Measurements from ENCODE around the gene SPN. TPM values are rescaled to one million over a fixed set of nuclear protein-coding genes. Genes with fewer than 3 reads are reported as not detected.
"Not testable (repeated sequence)": the region's sequence is repeated elsewhere in the genome, so short reads cannot be mapped to it uniquely, and the experiment has no call there.

SPN gene
- total RNA-seq, 4 donors from 2014 or later = 2.2 to 6.3 (median 4.7) TPM

GRCh38 chr16:29653471-29653870 is 9.6 kb upstream of the SPN start:
- Histone ChIP-seq H3K27ac (no peak overlapping the region), H3K9me3 (no peaks in the 10 kb centered on the region), H3K27me3 (no peaks in the 10 kb centered on the region), H3K36me3 (no peaks in the 10 kb centered on the region), H3K4me3 (no peak overlapping the region), H3K4me1 (no peaks in the 10 kb centered on the region)
- no peak for DNase-seq (ENCODE audit: low spot score in 2 of 2)
- no peak for TF ChIP-seq POLR2A (IDR thresholded peaks at IDR 0.05)
- TF ChIP-seq EP300 (IDR thresholded peaks at IDR 0.05) = no peak
- TF ChIP-seq POLR2AphosphoS5 (IDR thresholded peaks at IDR 0.05) = no peak
- TF ChIP-seq, protein P1, sequence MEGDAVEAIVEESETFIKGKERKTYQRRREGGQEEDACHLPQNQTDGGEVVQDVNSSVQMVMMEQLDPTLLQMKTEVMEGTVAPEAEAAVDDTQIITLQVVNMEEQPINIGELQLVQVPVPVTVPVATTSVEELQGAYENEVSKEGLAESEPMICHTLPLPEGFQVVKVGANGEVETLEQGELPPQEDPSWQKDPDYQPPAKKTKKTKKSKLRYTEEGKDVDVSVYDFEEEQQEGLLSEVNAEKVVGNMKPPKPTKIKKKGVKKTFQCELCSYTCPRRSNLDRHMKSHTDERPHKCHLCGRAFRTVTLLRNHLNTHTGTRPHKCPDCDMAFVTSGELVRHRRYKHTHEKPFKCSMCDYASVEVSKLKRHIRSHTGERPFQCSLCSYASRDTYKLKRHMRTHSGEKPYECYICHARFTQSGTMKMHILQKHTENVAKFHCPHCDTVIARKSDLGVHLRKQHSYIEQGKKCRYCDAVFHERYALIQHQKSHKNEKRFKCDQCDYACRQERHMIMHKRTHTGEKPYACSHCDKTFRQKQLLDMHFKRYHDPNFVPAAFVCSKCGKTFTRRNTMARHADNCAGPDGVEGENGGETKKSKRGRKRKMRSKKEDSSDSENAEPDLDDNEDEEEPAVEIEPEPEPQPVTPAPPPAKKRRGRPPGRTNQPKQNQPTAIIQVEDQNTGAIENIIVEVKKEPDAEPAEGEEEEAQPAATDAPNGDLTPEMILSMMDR (IDR thresholded peaks at IDR 0.05) = no peak
- 74% methylated on average over 12 of the region's 12 CpGs for WGBS

- not testable (repeated sequence) for DNase-seq (ENCODE audit: low spot score in 2 of 2); H3K4me3 ChIP-seq; H3K9me3 ChIP-seq; H3K27ac ChIP-seq; H3K4me1 ChIP-seq; H3K36me3 ChIP-seq; H3K27me3 ChIP-seq
- WGBS = 90% methylated on average over 7 of the region's 7 CpGs
Measured at GRCh38 chr16:29653890-29654289, 9.2 kb upstream of the SPN start.

DNA sequence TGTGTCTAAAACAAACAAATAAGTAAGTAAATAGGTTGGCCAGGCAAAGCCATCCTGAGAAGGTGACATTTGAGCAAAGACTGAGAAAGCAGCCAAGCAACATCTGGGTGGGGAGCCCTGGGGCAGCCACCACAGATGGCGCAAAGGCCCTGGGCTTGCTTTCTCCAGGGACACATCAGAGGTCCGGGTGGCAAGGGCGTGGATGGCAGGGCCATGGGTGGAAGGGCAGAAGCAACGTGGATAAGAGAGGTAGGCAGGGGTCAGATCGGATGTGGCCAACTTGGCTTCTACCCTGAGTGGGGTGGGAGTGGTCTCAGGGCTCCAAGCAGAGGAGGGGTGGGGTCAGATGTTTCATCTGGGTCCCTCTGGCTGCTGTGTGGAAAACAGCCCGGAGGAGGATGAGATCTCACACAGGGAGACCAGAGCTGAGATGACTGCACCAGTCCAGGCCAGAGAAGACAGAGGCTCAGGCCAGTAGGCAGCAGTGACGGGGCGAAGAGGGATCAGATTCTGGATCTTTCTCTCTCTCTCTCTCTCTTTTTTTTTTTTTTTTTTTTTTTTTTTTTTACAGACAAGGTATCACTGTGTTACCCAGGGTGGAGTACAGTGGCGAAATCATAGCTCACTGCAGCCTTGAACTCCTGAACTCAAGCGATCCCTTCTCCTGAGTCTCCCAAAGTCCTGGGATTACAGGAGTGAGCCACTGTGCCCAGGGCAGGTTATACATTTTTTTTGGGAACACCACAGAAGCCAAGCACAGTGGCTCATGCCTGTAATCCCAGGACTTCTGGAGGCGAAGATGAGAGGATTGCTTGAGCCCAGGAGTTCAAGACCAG is 6.1 kb upstream of the SPN start:
- 71% methylated on average over 11 of the region's 11 CpGs for WGBS
- Histone ChIP-seq H3K4me3 (no peak overlapping the region), H3K27ac (no peak overlapping the region), H3K4me1 (no peaks in the 10 kb centered on the region), H3K36me3 (no peaks in the 10 kb centered on the region), H3K9me3 (no peaks in the 10 kb centered on the region), H3K27me3 (no peaks in the 10 kb centered on the region)
- DNase-seq (ENCODE audit: low spot score in 2 of 2) = no peak
- TF ChIP-seq EP300 (IDR thresholded peaks at IDR 0.05) (no peak), POLR2A (IDR thresholded peaks at IDR 0.05) (no peak), POLR2AphosphoS5 (IDR thresholded peaks at IDR 0.05) (no peak)
- TF ChIP-seq, protein P1 (IDR thresholded peaks at IDR 0.05) = no peak

GRCh38 chr16:29658705-29659104 is 4.3 kb upstream of the SPN start:
- 73% methylated on average over 6 of the region's 6 CpGs for WGBS
- Histone ChIP-seq H3K9me3 (no peaks in the 10 kb centered on the region), H3K36me3 (no peaks in the 10 kb centered on the region), H3K27ac (no peak overlapping the region), H3K4me3 (no peak overlapping the region), H3K27me3 (no peaks in the 10 kb centered on the region), H3K4me1 (no peaks in the 10 kb centered on the region)
- DNase-seq (ENCODE audit: low spot score in 2 of 2) = no peak
- TF ChIP-seq EP300 (IDR thresholded peaks at IDR 0.05) = no peak
- TF ChIP-seq, protein P1 (IDR thresholded peaks at IDR 0.05) = no peak
- no peak for TF ChIP-seq POLR2A (IDR thresholded peaks at IDR 0.05)

DNA sequence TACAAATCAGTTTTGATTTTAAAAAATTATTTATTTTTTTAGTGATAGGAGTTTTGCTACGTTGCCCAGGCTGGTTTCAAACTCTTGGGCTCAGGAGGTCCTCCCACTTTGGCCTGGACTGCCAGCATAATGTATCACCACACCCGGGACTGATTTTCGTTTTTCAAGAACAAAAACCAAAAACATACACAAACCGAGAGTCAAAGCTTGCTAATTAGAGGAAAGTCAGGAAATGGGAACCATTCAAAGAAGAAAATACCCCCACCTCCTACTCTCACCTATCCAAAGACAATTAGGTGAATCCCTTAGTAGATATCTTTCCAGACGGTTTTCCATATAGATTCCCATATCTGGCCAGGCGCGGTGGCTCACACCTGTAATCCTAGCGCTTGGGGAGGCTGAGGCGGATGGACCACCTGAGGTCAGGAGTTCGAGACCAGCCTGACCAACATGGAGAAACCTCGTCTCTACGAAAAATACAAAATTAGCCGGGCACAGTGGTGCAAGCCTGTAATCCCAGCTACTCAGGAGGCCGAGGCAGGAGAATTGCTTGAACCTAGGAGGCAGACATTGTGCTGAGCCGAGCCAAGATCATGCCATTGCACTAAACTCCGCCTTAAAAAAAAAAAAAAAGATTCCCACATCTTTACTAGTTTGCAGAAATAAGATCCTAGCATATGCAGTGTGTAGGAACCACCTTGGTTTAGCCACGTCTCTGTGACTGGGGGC is 883 bp upstream of the SPN start:
- TF ChIP-seq, protein P1 (IDR thresholded peaks at IDR 0.05) = no peak
- TF ChIP-seq POLR2AphosphoS5 (IDR thresholded peaks at IDR 0.05) (no peak), EP300 (IDR thresholded peaks at IDR 0.05) (no peak), POLR2A (IDR thresholded peaks at IDR 0.05) (no peak)
- no peak overlapping the region for H3K4me3 ChIP-seq
- DNase-seq (ENCODE audit: low spot score in 2 of 2) = no peak
- no peak overlapping the region for H3K27ac ChIP-seq
- peaks cover 11% of the 10 kb centered on the region for H3K4me1 ChIP-seq
- H3K9me3 ChIP-seq = no peaks in the 10 kb centered on the region
- no peaks in the 10 kb centered on the region for H3K36me3 ChIP-seq
- no peaks in the 10 kb centered on the region for H3K27me3 ChIP-seq
- 74% methylated on average over 17 of the region's 17 CpGs for WGBS

Data from suprapubic skin (tissue), 4 donors.